ENCODE data around the gene MIS12.
A peak's percentile ranks its signal among the peaks of the same experiment; 100 is the strongest.

The MIS12 gene, protein sequence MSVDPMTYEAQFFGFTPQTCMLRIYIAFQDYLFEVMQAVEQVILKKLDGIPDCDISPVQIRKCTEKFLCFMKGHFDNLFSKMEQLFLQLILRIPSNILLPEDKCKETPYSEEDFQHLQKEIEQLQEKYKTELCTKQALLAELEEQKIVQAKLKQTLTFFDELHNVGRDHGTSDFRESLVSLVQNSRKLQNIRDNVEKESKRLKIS

DNA sequence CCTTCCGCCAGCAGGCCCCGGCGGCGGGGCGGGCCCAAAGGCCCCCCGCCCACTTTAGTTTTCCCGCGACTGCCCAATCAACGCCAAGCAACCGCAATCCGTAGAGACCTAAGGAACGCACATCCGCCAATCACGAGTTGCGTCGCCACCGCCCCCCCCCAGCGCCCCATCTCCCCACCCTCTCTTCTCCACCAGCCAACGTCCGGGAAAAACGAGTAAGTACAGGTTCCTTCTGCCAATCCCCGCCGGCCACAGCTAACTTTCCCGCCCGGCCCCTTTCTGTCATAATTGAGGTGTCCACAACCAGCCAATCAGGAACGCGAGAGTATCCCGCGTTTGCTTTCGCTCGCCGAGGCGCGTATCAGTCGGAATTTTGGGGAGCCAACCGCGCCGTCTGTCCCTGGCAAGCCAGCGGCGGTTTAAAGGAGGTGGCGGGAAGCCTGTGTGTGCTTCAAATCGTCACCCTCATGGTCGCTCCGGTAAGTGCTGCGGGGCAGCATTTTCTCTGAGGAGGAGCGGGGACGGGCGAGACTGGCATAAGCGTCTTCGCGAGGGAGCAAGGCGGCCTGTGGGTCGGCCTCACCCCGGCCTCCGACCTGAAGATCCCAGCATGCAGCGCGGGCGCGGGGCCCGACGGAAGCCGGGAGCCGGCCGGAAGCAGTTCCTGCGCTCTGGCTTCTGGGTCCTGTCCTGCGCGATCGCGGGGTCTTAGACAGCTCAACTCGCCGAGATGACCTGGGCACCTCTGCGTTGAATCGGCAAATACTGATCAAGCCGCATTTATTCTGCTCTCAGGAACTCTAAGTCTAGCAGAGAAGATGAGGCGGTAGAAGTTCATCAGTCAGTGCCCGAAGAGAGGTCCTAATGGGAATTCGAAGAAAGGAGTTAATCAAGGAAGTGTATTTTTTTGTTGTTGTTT, at the start of gene MIS12:
Gene MIS12 (plus strand): TSS at position 361 of the 919 bp plus-strand sequence. CDS start 2,297 bp downstream, outside the sequence.
- peak; percentile 100 for DNase-seq

DNA sequence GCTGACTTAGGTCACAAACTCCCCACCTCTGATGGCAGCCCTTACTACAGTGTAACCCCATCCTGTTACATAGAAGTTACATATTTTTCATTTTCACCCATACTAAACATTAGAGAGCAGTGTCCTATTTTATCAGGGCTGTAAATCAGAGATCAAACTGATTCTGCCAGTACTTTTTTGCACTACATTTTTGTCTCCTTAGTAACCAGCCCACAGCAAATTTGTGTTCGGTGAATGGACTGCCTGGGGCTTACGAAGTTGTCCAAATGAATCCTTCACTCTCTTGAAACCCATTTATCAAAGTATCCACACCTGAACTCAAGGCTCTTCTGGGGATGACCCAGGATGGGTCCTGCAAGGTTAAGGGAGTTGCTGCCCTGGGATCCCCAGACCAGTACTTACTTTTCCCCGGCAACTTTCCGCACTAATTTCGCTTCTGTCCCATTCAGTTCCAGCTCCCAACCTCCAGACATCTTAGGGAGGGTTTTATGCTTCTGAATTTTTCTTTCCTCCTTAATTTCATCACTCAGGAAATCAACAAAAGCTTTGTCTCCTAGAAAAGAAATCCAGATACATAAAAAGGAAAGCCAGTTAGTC, 48.5 kb upstream of the MIS12 start:
- no peak for DNase-seq

DNA sequence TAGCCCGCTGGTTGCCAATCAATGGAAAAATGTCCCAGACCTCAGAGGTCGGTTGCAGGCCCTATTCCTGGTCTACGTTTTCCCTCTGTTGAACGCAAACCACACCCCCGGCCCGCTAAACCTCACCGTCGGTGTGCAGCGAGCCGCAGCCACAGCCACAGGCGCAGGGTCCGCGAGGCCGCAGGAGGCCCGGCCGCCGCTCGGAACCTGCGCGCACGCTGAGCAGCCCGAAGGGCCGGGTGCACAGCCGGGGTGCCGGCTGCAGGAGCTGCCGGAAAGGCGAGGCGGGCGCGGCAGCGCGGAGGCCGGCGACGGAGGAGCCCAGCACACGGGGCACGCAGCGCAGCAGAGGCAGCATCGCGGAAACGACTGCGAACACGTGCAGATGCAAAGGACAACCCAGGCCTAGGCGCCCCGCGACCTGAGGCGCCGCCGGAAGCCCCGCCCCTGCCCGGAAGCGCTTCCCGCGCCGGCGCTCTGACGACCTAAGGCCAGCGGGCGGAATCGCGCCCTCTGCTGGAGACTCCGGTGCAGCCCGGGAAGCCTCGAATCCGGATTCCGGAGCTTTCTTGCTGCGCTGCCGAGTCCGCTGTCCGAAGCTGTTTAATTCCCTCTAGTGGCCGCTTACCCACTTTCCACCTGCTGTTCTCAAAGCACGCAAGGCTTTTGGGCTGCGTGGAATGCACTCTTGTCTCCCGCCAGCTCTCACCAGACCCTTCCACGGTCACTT, 47.5 kb upstream of the MIS12 start, which contains the start of gene C1QBP:
Gene C1QBP (minus strand): TSS at position 440 of the 730 bp plus-strand sequence. CDS start 82 bp downstream, at position 358.
- DNase-seq = peak; percentile 97

DNA sequence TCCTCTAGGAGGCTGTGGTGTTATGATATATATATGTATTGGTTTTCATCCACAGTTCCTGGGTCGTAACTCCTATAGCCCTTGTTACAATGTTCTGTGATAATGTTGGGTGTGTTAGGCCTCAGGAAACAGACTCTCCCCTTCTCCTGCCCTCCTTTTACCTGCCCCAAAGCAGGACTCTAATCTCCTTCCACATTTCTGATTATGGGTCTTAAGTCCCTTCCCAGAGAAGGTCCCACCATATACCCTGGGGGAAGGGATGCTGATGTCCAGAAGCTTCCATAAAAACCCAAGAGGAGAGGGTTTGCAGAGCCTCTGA, 47.0 kb upstream of the MIS12 start:
- no peak for DNase-seq

DNA sequence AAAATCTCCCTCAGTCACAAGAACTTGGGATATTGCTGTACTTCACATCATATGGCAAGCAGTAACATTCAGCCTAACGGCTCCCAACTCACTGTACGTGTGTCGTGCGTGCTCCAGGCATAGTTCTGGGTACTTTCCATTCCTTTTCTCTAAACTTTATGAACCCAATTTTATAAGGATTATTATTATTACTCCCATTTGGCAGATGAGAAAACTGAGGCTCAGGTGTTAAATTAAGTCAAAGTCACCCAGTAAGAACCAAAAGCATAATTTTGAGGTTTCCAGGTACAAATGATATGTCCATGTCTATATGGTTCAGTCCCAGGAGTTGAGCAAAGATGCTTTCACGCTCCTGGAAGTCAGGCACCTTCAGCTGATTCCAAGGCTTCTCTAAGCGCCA, 42.6 kb upstream of the MIS12 start:
- DNase-seq = no peak

DNA sequence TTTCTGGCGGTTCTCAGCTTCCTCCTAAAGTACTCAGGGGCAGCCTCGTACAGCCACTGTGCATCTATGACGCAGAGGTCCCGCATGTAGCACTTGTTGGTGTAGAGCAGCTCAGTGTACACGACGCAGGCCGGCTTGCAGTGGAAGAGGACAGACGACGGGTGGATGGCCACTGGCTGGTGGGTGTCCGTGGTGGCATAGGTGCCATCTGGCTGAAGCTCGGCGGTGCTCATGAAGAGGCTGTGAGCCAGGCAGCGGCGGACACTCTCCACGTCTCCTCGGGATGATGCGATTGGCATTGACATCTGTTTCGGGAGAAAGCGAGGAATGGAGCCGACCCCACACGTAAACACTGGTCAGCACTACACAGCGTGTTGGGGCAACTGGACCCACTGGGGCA, 42.2 kb upstream of the MIS12 start:
- no peak for DNase-seq

DNA sequence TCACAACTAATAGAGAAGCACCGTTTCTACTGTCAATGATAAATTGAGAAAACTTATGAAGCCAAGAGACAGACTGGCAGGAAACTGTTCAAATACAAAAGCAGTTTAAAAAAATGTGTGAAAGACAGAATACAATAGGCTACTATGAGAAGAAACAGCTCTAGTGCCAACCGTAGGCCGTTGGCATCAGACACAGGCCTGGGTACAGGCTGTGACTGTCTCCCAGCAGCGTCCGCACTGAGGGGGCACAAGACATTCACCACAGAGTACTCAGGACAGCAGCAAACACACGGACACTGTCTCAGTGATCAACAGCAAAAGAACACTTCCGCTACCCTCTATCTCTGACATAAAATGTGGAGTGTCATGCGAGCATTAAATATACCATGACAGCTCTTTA, 39.6 kb upstream of the MIS12 start:
- no peak for DNase-seq

DNA sequence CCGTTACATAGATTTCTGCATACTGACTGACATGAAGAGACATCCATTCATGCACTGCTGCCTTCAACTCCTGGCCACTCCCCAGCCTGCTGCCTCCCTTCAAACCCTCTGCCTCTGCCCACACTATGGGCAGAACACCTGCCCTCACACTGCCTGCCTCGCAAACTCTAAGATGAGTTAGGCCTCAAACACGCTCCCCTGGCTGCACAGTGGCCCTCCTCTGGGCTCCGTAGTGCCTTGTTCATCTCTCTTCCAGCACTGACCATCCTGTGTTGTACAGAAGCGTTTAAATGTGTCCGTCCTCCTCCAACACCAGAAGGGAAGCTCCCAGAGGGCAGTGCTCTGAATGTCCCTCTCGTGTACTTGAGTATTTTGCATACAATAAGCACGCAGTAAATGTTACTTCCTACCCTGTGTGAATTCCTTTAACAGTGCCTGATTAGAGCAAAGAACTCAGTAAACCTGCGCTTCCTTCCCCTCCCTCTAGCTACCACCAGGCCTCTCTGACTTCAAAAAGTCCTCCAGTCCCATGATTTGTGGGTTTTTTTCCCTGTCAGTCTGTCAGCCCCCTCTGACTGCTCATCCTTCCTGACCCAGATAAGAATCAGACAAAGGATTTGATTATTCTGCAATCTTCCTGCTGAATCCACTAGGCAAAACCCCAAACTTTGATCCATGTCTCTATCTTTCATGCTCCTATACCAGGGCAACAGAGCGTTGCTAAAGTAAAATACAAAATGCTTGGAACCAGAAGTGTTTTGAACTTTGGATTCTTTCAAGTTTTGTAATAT, 21.5 kb upstream of the MIS12 start:
- DNase-seq = no peak

DNA sequence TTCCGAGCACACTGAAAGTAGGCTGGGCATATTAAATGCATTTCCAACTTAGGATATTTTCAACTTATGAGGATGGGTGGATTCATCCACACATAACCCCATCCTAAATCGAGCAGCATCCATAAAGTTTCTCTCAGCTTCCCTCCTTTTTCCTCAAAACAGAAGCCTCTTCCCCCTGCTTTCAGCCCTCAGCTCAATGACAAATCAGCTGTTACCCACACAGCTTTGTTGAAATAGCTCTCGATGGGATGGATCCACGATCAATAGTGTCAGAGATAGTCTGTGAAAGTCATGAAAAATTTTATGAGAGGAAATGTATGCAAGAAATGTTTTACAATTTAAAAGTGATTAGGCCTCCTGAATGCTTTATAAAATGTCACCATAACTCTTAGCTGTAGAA, 20.1 kb upstream of the MIS12 start:
- DNase-seq = no peak

DNA sequence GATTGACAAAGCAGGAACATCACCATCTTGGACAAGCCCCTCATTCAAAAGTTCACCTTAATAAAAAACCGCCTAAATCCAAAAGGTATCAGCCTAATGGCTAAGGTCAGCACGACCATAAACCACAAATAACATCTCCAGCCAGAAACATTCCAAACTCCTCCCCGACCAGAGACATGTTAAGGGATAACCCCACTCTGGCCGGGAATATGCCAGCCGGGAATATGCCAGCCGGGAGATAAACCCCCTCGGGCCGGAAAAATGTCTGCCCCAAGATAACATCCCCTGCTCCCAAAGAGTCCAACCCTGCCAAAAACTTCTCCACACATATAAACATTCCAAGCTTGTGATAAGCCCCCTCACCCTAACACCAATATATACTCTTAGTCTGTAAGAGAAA, 18.9 kb upstream of the MIS12 start:
- no peak for DNase-seq

DNA sequence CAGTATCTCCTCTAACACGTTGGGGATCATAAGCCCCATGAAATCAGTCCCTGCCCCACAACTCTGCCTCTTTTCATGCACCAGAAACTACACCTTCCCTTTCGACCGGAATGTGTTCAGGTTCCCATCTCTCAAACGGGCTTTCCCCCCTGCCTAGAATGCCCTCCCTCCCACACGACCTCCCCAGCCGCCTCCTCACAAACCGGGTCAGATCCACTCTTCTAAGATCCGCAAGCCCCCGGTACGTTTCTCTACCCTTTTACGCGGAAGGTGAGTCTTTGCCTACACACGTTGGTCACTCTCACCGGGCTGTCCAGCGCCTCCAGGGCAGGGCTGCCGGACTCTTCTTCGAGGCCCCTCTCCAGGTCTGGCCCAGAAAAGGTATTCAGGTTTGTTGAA, 18.3 kb upstream of the MIS12 start:
- no peak for DNase-seq

DNA sequence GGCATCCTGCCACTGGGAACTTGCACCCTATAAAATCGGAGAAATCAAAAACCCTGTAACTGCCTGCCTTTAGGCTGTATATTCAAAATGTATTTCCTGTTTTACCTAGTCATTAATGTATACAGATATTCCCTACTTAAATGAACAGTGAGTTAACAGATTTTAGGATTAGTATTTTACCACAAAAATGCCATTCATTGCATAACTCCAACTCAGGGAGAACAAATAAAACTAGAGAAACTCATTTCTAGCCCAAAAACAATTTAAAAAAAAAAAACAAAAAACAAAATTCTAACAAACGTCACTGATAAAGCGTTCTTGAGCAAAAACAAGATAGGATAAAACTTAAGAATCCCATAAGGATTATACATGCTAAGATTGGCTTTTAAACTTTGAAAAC, 13.9 kb upstream of the MIS12 start:
- DNase-seq = no peak

DNA sequence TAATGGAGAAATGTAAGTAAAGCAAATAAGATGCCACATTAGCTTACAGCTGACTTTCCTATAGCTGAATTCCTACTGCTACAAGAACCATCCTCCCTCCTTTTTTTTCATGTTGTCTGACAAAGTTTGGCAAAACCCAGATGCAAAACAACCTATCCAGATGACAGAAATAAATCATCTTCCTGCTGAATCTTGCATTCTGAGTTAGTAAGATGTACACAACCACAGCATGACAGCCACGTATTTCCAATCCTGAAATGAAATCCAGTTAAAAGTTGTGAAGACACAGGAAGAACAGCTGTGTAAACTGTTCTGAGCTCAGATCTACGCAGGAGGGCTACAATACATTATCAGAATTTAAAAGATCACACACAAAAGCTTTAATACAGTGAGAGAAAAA, 12.5 kb upstream of the MIS12 start:
- no peak for DNase-seq

DNA sequence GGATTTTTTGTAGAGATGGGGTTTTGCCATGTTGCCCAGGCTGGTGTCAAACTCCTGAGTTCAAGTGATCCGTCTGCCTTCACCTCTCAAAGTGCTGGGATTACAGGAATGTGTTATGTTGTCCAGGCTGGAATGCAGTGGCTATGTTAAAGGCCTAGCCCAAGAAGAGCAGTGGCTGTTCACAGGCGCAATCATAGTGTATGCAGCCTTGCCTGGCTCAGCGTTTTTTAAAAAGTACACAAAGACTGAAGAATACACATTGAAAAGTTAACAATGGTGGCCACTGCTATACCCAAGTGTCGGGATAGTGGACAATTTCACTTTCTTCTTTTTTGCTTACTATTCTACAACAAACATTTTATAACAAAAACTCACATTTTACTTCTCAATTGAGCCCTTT, 7.4 kb upstream of the MIS12 start:
- no peak for DNase-seq

DNA sequence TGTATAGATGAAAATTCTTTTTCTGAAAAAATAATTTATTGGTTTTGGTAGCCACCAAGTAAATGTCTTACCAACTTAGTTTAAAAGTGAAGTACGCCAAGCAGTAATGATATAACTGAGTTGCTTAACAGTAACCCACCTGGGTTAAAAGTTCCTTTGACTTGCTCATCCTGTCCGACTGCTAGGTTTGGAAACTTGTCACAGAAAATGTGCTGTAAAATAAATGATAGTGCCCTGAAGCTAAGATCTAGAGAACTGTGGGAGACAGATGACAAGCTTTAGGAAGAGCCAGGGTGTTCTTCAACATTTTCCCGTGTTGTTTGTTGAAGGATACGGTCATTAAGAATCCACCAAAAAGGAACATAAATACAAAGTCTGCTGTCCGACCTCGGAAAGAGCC, 5.4 kb upstream of the MIS12 start:
- no peak for DNase-seq

DNA sequence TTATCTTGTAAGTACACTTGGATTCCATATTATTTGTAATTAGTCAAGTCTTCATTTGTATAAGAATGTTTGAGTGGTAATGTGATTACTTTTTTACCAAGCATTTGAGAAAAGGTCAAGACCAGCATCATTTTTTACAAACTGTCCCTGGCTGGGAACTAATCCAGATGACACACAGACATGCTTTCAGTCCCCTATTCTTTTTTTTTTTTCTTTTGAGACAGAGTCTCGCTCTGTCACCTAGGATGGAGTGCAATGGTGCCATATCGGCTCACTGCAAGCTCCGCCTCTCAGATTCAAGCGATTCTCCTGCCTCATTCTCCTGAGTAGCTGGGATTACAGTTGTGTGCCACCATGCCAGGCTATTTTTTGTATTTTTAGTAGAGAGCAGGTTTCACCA, 4.9 kb upstream of the MIS12 start:
- no peak for DNase-seq

DNA sequence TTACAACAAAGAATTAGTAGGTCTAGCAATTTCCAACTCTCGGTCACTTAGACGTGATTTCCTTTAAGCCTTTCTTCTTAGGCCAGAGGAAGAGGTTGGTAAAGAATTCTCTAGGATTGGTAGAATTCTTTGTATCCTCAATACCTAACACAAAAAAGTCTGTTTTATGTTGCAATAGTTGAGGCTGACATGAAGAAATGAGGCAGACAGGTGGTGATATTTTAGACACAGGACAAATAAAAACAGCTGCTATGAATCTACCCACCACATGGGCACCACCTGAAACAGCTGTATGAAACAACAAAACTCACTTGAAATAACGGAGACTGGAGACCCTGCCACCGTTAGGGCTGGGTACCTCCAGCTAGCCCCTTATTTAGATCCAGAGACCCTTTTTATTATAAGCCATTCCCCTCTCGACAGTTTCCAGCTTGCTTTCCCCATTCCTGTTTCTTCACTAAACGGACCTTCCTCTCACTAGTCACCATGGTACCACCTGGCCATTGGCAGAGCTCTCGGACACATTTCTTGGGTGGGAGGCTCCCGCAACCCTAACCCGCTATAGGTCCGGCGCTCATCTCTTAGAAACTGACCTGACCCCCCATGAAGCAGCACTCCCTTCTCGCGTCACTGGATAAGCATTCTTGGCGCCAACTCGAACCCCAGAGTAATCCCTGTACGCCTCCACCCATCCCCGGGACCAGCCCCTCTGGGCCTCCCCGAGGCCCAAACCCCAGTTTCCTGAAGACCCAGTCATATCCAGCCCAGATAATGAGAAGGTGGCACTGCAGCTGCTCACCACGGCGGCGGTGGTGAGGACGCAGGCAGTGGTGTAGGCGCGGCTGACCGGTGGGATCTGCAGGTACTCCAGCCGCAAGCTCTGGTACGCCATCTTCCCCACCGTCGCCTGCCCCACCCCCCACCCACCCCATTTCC, 828 bp upstream of the MIS12 start, which contains the start of gene DERL2:
Gene DERL2 (minus strand): TSS at position 909 of the 936 bp plus-strand sequence. CDS start 17 bp downstream, at position 892.
- DNase-seq = no peak

DNA sequence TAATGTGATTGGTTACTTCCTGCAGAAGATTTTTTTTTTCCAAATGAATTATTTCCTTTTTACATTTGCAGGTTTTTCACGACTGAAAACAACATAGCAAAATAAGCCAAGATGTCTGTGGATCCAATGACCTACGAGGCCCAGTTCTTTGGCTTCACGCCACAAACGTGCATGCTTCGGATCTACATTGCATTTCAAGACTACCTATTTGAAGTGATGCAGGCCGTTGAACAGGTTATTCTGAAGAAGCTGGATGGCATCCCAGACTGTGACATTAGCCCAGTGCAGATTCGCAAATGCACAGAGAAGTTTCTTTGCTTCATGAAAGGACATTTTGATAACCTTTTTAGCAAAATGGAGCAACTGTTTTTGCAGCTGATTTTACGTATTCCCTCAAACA, 2.4 kb downstream of the MIS12 start:
- no peak for DNase-seq

DNA sequence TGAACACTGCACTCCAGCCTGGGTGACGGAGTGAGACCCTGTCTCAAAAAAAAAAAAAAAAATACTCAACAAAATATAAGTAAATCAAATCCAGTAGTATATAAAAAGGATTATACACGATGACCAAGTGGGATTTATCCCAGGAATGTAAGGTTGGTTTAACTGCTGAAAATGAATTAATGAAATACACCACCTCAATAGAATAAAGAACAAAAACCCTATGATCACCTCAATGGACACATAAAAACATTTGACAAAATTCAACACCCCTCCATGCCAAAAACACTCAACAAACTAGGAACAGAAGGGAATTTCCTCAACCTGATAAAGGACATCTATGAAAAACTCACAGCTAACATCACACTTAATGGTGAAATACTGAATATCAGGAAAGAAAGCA, 6.6 kb downstream of the MIS12 start:
- DNase-seq = no peak

DNA sequence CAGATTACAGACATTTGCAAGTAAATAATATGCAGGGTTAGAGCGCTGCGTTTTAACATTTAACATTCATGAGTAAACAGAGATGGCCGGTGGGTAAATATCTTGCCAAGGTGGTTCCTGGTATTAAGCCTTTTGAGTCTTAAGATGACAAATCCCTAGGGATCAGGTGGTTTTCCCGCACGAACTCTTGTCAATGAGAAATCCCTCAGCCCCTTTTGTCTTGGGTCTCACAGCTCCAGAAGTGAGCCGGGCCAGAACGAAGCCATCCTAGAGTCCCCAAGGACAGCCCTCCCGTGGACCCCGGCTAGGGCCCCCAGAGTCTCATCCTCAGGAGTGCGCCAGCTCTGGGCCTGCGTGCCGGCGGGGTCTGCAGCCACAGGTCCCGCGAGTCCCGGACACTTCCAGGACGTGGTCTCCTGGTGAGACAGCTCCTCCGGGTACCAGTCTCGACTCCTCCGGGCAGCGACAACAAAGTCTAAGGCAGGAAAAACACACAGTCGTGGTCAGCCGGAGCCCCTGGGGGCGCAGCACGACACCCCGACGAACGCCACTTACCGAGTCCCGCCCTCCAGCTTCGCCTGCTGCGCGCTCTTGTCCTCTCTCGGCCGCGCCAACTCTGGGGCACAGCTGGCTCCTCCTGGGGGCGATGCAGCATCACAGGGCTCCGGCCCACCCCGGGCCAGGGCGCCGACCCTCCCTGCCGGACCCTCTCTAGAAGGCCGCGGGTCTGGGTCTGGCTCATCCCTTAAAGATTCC, 13.3 kb downstream of the MIS12 start:
- DNase-seq = peak; percentile 69

DNA sequence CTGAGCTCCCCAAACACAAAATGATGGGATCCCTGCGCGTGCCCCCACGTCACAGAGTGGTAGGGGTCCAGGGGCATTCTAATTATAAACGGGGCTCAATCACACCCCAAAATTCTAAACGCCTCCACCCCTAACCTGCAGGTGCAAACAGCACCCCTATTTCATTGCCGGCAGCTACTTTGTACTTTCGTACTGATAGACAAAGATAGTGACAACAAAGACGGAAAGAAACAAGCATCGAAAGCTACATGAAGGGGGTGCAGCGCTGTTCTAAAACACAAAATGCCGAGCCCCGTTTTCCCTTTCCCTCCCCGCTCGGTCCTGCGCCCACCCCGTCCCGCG, 13.9 kb downstream of the MIS12 start:
- no peak for DNase-seq

Measured in islet precursor cell (in vitro differentiated cells).